ENCODE measurements around the gene CCL27.

Gene CCL27

DNA sequence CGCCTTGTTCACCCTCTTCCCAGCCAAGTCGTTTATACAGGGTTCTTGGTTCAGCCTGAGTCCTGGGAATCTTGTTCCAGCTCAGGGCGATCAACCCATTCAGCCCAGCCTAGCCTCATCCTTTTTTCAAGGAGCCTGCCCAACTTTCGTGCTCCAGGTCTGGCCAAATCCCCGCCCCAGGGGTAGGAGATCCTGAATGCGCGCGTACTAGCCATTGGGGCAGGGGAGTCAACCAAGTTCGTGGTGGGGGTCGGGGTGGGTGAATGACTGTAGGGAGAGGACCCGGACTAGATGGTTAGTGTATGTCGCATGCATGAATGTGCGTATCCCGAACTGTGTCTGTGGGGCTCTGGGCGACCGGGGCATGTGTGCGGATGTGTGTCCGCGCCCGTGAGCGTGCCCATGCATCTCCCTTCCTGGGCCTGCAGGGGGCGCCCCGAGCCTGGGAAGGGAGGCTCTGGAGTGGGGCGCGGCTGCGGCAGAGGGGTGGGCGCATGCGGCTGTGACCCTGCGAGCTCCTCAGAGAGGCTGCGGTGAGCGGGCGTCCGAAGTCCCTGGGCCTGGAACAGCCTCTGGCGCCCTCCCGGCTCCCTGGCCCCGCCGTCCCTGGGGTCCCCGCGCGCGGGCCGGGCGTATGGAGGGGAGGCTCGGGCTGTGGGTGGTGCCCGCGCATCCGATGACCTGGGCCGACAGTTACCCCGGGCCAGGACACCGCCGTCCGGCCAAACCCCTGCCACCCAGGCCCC is 38.7 kb upstream of the CCL27 start:
- no peaks in the 10 kb centered on the region for H4K20me1 ChIP-seq (ENCODE audit: low read depth, low read length)
- peak overlapping the region; percentile 85 for H2AFZ ChIP-seq (ENCODE audit: low read depth, low read length, severe bottlenecking)
- no peaks in the 10 kb centered on the region for H3F3A ChIP-seq (ENCODE audit: insufficient read depth)
- no peaks in the 10 kb centered on the region for H3K9me2 ChIP-seq (replicated peaks; ENCODE audit: insufficient read depth, low read length)
- H3K4me3 ChIP-seq (ENCODE audit: insufficient read depth, low read length, poor library complexity, severe bottlenecking): peak overlapping the region; percentile 43
- H3K79me2 ChIP-seq (ENCODE audit: insufficient read depth, low read length): no peaks in the 10 kb centered on the region
- H3K9ac ChIP-seq (ENCODE audit: low read length): peak overlapping the region; percentile 46
- peak overlapping the region; percentile 57 for H3K4me2 ChIP-seq (ENCODE audit: low read depth, low read length, poor library complexity, severe bottlenecking)
- no peak overlapping the region for H3K27ac ChIP-seq (ENCODE audit: low read depth, low read length)
- H3K9me3 ChIP-seq (ENCODE audit: insufficient read depth, low read length): no peaks in the 10 kb centered on the region
- TF ChIP-seq, protein P1, sequence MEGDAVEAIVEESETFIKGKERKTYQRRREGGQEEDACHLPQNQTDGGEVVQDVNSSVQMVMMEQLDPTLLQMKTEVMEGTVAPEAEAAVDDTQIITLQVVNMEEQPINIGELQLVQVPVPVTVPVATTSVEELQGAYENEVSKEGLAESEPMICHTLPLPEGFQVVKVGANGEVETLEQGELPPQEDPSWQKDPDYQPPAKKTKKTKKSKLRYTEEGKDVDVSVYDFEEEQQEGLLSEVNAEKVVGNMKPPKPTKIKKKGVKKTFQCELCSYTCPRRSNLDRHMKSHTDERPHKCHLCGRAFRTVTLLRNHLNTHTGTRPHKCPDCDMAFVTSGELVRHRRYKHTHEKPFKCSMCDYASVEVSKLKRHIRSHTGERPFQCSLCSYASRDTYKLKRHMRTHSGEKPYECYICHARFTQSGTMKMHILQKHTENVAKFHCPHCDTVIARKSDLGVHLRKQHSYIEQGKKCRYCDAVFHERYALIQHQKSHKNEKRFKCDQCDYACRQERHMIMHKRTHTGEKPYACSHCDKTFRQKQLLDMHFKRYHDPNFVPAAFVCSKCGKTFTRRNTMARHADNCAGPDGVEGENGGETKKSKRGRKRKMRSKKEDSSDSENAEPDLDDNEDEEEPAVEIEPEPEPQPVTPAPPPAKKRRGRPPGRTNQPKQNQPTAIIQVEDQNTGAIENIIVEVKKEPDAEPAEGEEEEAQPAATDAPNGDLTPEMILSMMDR (IDR thresholded peaks at IDR 0.05; ENCODE audit: insufficient read depth, low read length, poor library complexity, severe bottlenecking): peak; percentile 94
- TF ChIP-seq EZH2phosphoT487 (conservative IDR thresholded peaks at IDR 0.05; ENCODE audit: low read length): no peak
- no peaks in the 10 kb centered on the region for H3K36me3 ChIP-seq (ENCODE audit: low read length)
- no peaks in the 10 kb centered on the region for H3K27me3 ChIP-seq (ENCODE audit: low read length)

DNA sequence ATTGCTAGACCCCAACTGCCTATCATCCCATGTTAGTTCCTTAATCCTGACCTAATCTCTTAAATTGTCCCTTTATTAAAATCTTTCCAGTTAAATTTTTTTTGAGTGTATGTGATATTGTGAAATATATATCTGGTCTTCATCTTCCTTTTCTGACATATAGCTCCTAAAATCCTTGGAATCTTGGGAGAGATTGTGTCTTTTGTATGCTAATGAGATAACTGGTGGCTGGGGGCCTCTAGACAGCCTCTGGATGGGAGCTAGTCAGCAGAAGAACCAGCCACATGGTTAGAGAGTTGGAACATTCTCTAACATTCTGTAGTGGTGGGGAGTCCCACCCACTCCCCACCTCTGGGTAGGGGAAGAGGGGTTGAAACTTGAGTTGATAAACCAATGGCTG is 32.4 kb upstream of the CCL27 start:
- no peaks in the 10 kb centered on the region for H3K79me2 ChIP-seq (ENCODE audit: insufficient read depth, low read length)
- no peaks in the 10 kb centered on the region for H3K27me3 ChIP-seq (ENCODE audit: low read length)
- H3K4me3 ChIP-seq (ENCODE audit: insufficient read depth, low read length, poor library complexity, severe bottlenecking): no peak overlapping the region
- no peak for TF ChIP-seq EZH2phosphoT487 (conservative IDR thresholded peaks at IDR 0.05; ENCODE audit: low read length)
- TF ChIP-seq, protein P1 (IDR thresholded peaks at IDR 0.05; ENCODE audit: insufficient read depth, low read length, poor library complexity, severe bottlenecking): no peak
- no peak overlapping the region for H2AFZ ChIP-seq (ENCODE audit: low read depth, low read length, severe bottlenecking)
- no peaks in the 10 kb centered on the region for H3K36me3 ChIP-seq (ENCODE audit: low read length)
- H4K20me1 ChIP-seq (ENCODE audit: low read depth, low read length): no peaks in the 10 kb centered on the region
- no peaks in the 10 kb centered on the region for H3K9me3 ChIP-seq (ENCODE audit: insufficient read depth, low read length)
- no peak overlapping the region for H3K4me2 ChIP-seq (ENCODE audit: low read depth, low read length, poor library complexity, severe bottlenecking)
- H3K27ac ChIP-seq (ENCODE audit: low read depth, low read length): no peak overlapping the region
- no peaks in the 10 kb centered on the region for H3F3A ChIP-seq (ENCODE audit: insufficient read depth)
- H3K9me2 ChIP-seq (replicated peaks; ENCODE audit: insufficient read depth, low read length): no peaks in the 10 kb centered on the region
- H3K9ac ChIP-seq (ENCODE audit: low read length): no peak overlapping the region

DNA sequence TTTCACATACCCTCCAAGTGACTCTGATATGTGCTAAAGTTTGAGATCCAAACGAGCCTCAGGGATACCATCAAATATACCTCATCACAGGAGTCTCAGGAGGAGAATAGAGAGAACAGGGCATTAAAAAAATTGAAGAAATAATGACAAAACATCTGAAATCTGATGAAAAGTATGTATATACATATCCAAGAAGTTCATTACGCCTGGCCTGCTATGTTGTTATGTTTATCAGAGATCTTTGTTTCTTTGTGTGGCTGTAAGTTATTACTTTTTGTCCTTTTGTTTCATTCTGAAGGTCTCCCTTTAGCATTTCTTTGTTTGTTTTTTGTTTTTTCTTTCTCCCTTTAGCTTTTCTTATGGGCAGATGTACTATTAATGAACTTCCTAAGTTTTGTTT is 31.1 kb upstream of the CCL27 start:
- H3K9ac ChIP-seq (ENCODE audit: low read length): no peak overlapping the region
- H3K4me3 ChIP-seq (ENCODE audit: insufficient read depth, low read length, poor library complexity, severe bottlenecking): no peak overlapping the region
- no peaks in the 10 kb centered on the region for H4K20me1 ChIP-seq (ENCODE audit: low read depth, low read length)
- no peaks in the 10 kb centered on the region for H3F3A ChIP-seq (ENCODE audit: insufficient read depth)
- H2AFZ ChIP-seq (ENCODE audit: low read depth, low read length, severe bottlenecking): no peak overlapping the region
- H3K27ac ChIP-seq (ENCODE audit: low read depth, low read length): no peak overlapping the region
- no peaks in the 10 kb centered on the region for H3K9me2 ChIP-seq (replicated peaks; ENCODE audit: insufficient read depth, low read length)
- no peaks in the 10 kb centered on the region for H3K36me3 ChIP-seq (ENCODE audit: low read length)
- H3K9me3 ChIP-seq (ENCODE audit: insufficient read depth, low read length): no peaks in the 10 kb centered on the region
- TF ChIP-seq EZH2phosphoT487 (conservative IDR thresholded peaks at IDR 0.05; ENCODE audit: low read length): no peak
- TF ChIP-seq, protein P1 (IDR thresholded peaks at IDR 0.05; ENCODE audit: insufficient read depth, low read length, poor library complexity, severe bottlenecking): no peak
- no peaks in the 10 kb centered on the region for H3K79me2 ChIP-seq (ENCODE audit: insufficient read depth, low read length)
- no peak overlapping the region for H3K4me2 ChIP-seq (ENCODE audit: low read depth, low read length, poor library complexity, severe bottlenecking)
- no peaks in the 10 kb centered on the region for H3K27me3 ChIP-seq (ENCODE audit: low read length)

Measured in SU-DHL-6 (cell line).